Smooth muscle cell of the umbilical artery (primary cell): ENCODE data around the gene KCNJ5. TPM values are rescaled to one million over a fixed set of nuclear protein-coding genes. Genes with fewer than 3 reads are reported as not detected.

Experiments used
- total RNA-seq: library from RNA; depleted of rRNA; stranded (reverse); fragments of >200 nt; gene quantifications from 2 replicates; pipeline ENCODE4 v1.2.3, GENCODE V29; 2014

The KCNJ5 gene
- not detected in 2 replicates for total RNA-seq

DNA sequence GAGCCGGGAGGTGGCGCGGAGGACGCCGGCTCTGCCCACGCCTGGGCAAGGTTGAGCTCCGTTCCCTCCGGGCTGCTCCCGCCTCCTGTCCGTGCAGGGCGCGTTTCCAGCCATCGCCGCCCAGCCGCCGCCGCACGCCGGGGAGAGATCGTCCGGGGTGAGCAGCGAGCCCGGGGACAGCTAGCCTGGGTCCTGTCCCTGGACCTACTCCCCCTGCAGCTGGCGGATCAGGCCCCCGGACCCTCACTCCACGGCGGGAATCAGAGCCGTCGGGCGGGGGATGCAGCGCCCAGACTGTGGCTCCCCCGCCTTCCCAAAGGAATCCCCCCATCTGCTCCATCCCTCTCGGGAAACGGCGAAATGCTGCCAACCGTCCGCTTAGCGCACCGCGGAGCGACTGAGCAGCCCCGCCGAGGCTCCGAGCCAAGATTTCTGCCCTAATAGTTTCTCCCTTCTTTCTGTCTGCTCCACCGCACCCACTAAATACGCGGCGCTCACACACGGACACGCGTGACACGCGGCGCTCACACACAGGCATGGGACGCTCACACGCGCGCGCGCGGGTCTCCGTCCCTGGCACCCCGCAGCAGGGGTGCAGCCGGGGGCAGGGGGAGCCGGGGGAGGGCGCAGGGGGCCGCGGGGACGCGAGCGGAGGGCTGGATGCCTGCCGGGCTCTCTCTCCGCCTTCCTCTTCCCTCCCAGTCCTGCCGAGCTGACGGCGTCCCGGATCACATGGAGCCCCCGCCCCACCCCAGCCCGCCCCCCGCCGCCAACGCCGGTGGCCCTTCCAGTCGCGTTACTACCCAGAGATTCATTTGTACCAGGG, at the start of gene KCNJ5:
TSS of gene KCNJ5 (plus strand) at position 814 of the 826 bp plus-strand sequence. CDS start 19,918 bp downstream, outside the sequence.

DNA sequence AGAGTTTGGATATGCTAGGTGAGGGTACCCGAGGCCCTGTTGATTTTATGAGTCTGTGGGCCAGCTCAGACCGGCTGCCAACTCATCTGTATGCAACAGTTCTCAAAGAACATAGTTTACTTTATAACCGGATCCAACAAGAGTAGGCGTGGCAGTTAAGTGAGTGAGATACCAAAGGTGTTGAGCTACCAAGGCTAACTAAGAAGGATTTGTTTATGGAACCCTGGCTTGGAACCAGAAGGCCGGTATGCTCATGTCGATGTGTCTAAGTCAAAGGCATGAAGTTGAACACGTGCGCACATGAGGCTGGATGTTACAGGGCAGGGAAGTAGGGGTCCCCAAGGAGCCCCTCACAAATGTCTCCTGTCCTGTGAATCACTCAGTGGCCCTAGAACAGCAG, 23.9 kb upstream of the KCNJ5 start, which contains the start of gene KCNJ1:
TSS of gene KCNJ1 (minus strand) at position 20 of the 400 bp plus-strand sequence. CDS start 27,053 bp downstream, outside the sequence.

DNA sequence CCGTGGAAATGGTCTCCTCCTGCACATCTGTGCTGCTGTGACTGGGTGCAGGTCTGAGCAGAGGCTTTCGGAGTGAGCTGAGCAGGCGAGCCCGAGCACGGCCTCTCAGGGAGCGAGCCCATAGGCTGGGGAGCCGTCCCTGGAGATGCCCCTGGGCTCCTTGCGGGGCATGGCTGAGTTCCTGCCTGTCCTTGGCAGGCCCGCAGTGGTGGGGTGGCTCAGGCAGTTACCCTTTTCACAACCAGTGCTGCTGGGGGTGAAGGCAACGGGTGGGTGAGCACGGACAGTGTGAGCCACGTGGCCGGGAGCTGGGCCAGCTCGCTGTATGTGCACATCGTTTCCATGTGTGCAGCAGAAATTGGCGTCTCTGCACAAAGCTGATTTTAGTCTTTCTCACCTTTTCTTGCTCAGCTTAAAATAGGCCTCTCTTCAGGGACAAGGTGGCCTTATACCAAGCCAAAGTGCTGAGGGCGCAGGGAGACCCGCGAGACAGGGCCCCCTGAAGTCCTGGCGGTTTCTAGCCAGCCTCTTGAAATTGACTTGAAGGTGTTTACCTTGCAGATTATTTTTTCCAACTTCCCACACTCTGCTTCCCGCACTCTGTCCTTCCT, 51.8 kb downstream of the KCNJ5 start, which contains the start of gene TP53AIP1:
TSS of gene TP53AIP1 (minus strand) at position 55 of the 611 bp plus-strand sequence. CDS start 5,053 bp downstream, outside the sequence.

Other genes starting within 250 kb of the KCNJ5 start
- 12.1 and 14.8 TPM in 2 replicates for gene FLI1, start 197.3 kb upstream of the KCNJ5 start, total RNA-seq
- not detected in 2 replicates for gene KCNJ1, start 24.1 kb upstream of the KCNJ5 start, total RNA-seq
- not detected in 2 replicates for gene TP53AIP1, start 51.5 kb downstream of the KCNJ5 start, total RNA-seq